Measurements from ENCODE around the gene PROZ. TPM values are rescaled to one million over a fixed set of nuclear protein-coding genes. Genes with fewer than 3 reads are reported as not detected.

PROZ gene
- total RNA-seq, 2 donors from 2014 or later = not detected

DNA sequence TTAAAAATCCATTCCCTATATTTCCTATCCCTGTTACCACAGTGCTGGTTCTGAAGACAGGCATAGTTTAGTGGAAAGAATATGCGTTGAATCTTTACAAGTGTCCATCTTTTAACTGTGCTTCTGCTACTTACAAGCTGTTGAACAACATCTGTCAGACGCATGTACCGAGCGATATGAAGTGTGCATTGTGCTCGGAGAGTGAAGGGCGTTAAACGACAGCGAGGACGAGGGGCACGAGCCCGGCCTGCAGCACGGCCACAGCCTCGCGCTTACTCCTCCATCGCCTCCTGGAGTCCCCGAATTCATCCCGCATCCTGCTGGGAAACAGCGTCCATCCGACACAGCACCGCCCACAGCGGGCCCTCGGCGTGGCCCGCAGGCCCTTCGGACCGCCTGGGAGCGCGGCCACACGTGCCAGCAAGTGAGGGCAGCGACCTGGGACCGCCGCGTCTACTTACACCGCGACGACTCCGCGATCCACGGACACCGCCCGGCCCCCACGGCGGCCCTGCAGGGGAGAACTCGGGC, 49.5 kb downstream of the PROZ start:
- Histone ChIP-seq H3K36me3 (no peaks in the 10 kb centered on the region), H3K9me3 (no peaks in the 10 kb centered on the region), H3K27me3 (replicated peaks; ENCODE audit: insufficient read depth) (no peaks in the 10 kb centered on the region), H3K27ac (peak overlapping the region; percentile 99), H3K4me1 (replicated peaks) (peaks cover 11% of the 10 kb centered on the region), H3K4me3 (peak overlapping the region; percentile 94 to 96)
- no peak for DNase-seq (ENCODE audit: low spot score)
- 0% methylated on average over 22 of the region's 44 CpGs for WGBS
- intact Hi-C loops (cut with DNase I) = loop anchor here (5.0 kb wide), 2 partner anchors 51 to 89 kb away; partner anchors contain the start of genes LAMP1 and PROZ
- no peak for TF ChIP-seq POLR2A (IDR thresholded peaks at IDR 0.05)
- no peak for TF ChIP-seq POLR2AphosphoS5 (IDR thresholded peaks at IDR 0.05)
- TF ChIP-seq, protein P1, sequence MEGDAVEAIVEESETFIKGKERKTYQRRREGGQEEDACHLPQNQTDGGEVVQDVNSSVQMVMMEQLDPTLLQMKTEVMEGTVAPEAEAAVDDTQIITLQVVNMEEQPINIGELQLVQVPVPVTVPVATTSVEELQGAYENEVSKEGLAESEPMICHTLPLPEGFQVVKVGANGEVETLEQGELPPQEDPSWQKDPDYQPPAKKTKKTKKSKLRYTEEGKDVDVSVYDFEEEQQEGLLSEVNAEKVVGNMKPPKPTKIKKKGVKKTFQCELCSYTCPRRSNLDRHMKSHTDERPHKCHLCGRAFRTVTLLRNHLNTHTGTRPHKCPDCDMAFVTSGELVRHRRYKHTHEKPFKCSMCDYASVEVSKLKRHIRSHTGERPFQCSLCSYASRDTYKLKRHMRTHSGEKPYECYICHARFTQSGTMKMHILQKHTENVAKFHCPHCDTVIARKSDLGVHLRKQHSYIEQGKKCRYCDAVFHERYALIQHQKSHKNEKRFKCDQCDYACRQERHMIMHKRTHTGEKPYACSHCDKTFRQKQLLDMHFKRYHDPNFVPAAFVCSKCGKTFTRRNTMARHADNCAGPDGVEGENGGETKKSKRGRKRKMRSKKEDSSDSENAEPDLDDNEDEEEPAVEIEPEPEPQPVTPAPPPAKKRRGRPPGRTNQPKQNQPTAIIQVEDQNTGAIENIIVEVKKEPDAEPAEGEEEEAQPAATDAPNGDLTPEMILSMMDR (IDR thresholded peaks at IDR 0.05) = no peak

DNA sequence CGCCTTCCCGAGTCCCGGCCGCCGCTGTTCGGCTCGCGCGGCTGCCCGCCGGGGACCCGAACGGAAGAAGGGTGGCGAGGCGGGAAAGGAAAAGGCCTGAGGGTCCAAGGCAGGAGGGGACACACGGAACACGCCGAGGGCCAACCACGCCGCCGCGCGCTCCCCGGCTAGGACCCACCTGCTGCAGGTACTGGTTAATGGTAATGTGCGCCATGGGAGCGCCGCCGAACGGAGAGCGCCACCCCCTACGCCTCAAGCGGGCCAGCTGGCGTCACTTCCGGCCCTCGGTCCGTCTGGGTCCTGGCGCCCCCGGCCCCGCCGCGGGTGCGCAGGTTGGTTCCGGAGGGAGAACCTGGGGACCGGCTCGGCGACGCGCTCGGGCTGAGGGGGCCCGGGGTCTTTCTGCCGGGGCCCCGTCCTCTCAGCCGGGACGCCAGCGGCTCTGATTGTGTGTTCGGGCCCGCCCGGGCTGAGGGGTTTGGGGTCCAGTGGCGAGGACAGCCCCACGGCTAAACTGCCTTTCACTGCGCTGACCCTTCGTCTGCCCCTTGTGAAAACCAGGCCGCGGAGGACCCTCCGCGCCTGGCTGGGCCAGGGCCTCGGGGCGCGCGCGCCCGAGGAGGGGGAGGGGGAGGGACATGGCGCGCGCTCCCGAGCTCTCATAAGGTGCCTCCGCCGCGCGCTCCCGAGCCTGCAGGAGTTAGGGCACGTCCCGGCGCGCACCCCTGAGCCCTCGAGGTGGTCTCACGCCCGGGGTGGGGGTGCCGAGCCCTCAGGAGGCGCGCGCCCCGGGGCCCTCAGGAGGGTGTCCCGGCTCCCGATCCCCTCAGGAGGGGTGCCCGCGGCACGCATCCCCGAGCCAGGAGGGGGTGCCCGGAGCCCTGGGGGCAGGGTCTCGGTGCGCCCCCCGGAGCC, 50.2 kb downstream of the PROZ start, which contains the start of gene PCID2:
TSS of gene PCID2 (minus strand) at position 249 of the 915 bp plus-strand sequence. CDS start at position 214, 35 bp downstream.
- Histone ChIP-seq H3K27ac (peak within 1 kb of the TSS; percentile 99), H3K9me3 (no peaks in the 10 kb centered on the region), H3K27me3 (replicated peaks; ENCODE audit: insufficient read depth) (no peaks in the 10 kb centered on the region), H3K4me3 (peak within 1 kb of the TSS; percentile 94 to 96), H3K4me1 (replicated peaks) (peaks cover 11% of the 10 kb centered on the region), H3K36me3 (no peaks in the 10 kb centered on the region)
- TF ChIP-seq POLR2AphosphoS5 (IDR thresholded peaks at IDR 0.05) = peak; percentile 93
- TF ChIP-seq POLR2A (IDR thresholded peaks at IDR 0.05) = peak; percentile 76
- TF ChIP-seq, protein P1 (IDR thresholded peaks at IDR 0.05) = peak in 2 of 4 experiments; percentile 17 to 25
- intact Hi-C loops (cut with DNase I) = loop anchor here (5.0 kb wide), 2 partner anchors 51 to 89 kb away; partner anchors contain the start of genes LAMP1 and PROZ
- DNase-seq (ENCODE audit: low spot score) = peak; percentile 85
- WGBS = 1% methylated on average over 78 of the region's 103 CpGs

DNA sequence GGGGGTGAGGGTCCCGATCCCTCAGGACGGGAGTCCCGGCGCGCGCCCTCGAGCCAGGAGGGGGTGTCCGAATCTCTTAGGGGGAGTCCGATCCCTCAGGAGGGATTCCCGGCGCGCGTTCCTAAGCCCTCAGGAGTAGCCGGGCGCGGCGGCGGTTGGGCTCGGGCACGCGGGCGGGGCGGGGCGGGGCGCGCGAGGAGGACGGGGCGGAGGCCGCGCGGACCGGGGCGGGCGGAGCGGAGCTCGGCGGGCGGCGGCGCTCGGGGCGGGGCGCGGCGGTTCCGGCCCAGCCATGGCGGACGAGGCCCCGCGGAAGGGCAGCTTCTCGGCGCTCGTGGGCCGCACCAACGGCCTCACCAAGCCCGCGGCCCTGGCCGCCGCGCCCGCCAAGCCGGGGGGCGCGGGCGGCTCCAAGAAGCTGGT, 50.9 kb downstream of the PROZ start, which contains the start of gene CUL4A:
TSS of gene CUL4A (plus strand) at position 278 of the 423 bp plus-strand sequence. CDS start at position 293, 15 bp downstream.
- Histone ChIP-seq H3K36me3 (no peaks in the 10 kb centered on the region), H3K9me3 (no peaks in the 10 kb centered on the region), H3K4me1 (replicated peaks) (peaks cover 11% of the 10 kb centered on the region), H3K27ac (peak within 1 kb of the TSS; percentile 99), H3K4me3 (peak within 1 kb of the TSS; percentile 94 to 96), H3K27me3 (replicated peaks; ENCODE audit: insufficient read depth) (no peaks in the 10 kb centered on the region)
- no peak for TF ChIP-seq POLR2A (IDR thresholded peaks at IDR 0.05)
- TF ChIP-seq, protein P1 (IDR thresholded peaks at IDR 0.05) = no peak
- TF ChIP-seq POLR2AphosphoS5 (IDR thresholded peaks at IDR 0.05) = no peak
- WGBS = no CpG with 5 or more reads among the region's 66 CpGs
- peak; percentile 76 for DNase-seq (ENCODE audit: low spot score)
- intact Hi-C loops (cut with DNase I) = loop anchor here (5.0 kb wide), 2 partner anchors 52 to 88 kb away; partner anchors contain the start of genes LAMP1 and PROZ

DNA sequence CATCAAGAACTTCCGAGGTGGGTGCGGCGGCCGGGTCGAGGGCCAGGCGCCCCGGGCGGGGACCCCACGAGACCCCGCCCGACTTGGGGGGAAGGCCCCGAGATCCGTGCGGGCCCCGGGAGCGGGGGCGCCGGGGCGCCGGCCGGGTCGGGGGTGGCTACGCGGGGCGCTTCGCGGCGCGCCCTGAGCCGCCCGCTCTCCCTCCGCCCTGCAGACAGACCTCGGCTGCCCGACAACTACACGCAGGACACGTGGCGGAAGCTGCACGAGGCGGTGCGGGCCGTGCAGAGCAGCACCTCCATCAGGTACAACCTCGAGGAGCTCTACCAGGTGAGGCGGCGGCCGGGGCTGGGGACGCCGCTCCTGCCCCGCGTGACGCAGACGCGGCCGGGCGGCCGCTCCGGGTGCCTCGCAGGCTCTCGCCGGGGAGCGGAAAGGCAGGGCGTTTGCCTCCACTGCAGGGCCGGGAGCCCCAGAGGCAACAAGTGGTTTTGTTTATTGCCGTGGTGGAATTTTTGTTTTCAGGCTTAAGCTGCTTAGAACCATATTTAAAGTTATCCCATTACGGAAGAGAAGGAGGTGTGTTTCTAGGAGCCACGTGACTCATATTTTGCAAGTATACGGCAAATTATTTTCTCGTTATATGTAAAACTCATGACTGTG, 51.4 kb downstream of the PROZ start:
- peak overlapping the region; percentile 99 for H3K27ac ChIP-seq
- DNase-seq (ENCODE audit: low spot score) = peak; percentile 39
- TF ChIP-seq POLR2AphosphoS5 (IDR thresholded peaks at IDR 0.05) = no peak
- TF ChIP-seq, protein P1 (IDR thresholded peaks at IDR 0.05) = peak in 1 of 4 experiments; percentile 17
- peak; percentile 6 for TF ChIP-seq POLR2A (IDR thresholded peaks at IDR 0.05)
- no peaks in the 10 kb centered on the region for H3K36me3 ChIP-seq
- intact Hi-C loops (cut with DNase I) = loop anchor here (5.0 to 10.0 kb wide), 3 partner anchors 53 to 265 kb away; partner anchors contain the start of genes LAMP1 and PROZ
- peak overlapping the region; percentile 94 to 96 for H3K4me3 ChIP-seq
- H3K9me3 ChIP-seq = no peaks in the 10 kb centered on the region
- H3K27me3 ChIP-seq (replicated peaks; ENCODE audit: insufficient read depth) = no peaks in the 10 kb centered on the region
- under 1% methylated on average over 35 of the region's 67 CpGs for WGBS
- H3K4me1 ChIP-seq (replicated peaks) = peaks cover 13% of the 10 kb centered on the region
